Dedifferentiated amniotic fluid mesenchymal stem cell (primary cell): ENCODE data around the gene ESRRB.
A peak's percentile ranks its signal among the peaks of the same experiment; 100 is the strongest.

Experiments used
- DNase-seq: peaks from one replicate; pipeline ENCODE4 v3.0.0-alpha.2; 2016; ENCODE audit errors: extremely low spot score

The ESRRB gene

GRCh38 chr14:76352639-76353281 is 23.2 kb upstream of the ESRRB start:
- no peak for DNase-seq

GRCh38 chr14:76354310-76354709 is 21.6 kb upstream of the ESRRB start:
- DNase-seq, result no peak

- no peak for DNase-seq
Observed at GRCh38 chr14:76355771-76356170, 20.2 kb upstream of the ESRRB start.

GRCh38 chr14:76371066-76371465 is 4.9 kb upstream of the ESRRB start:
- DNase-seq, result no peak

GRCh38 chr14:76373456-76373855 is 2.5 kb upstream of the ESRRB start:
- no peak for DNase-seq

- DNase-seq, result no peak
Observed at GRCh38 chr14:76375484-76375883, 453 bp upstream of the ESRRB start.

DNA sequence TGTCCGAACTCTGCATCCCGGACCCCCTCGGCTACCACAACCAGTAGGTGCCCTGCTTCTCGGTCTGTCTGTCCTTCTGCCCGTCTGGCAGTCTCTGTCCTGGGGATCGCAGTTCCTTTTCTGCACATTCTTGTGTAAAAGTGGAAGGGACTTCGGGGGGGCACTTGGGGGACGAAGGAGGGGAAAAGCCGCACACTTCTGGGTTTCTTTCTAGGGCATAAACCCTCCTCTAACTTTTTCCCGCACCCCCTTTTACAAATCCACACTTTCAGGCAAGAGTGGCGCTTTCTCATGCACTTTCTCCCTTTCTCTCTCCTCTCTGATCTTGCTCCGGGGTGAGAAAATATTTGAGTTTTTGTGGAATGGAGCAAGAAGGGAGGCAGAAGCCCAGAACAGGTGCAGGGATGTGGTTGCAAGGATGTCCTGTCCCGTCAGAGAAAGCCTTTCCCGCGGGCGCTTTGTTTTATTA is 506 bp downstream of the ESRRB start:
- DNase-seq, result no peak

DNA sequence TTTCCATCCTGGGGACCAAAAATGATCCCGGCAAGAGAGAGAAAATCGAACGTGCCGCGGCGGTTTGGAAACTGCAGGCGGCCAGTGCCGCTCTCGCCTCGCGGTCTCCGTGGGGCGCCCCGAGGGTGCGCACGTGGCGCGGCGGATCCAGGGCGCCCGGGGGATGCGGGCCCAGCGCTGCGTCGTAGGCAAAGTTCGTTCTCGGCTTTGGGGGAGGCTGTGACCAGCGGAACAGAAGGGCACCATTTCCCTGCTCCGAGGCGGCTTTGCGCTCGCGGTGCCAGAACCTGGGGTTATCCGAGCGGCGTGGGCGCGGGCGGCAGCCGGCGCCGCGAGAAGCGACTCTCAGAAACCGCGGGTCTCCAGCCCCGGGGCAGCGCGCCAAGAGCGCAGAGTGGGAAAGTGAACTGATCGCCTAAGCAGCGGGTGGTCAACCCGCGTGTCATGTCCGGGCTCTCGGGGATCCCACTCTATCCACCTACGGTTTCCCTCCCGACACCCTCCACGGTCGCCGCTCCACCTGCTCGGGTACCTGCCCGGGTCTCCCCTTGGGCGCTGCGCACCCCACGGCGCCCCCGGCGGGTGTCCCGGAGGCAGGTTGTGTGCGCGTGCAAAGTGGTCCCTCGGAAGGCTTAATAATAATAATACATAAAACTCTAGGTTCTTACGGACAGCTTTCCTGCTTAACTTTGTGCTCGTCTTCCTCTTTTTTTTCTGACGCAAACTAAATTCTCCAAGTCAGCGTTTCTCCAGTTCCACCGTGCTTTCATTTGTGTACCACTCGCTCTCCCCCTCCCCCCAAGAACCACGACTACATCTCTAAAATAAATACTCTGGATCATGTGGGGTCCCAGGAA is 1.2 kb downstream of the ESRRB start:
- no peak for DNase-seq

DNA sequence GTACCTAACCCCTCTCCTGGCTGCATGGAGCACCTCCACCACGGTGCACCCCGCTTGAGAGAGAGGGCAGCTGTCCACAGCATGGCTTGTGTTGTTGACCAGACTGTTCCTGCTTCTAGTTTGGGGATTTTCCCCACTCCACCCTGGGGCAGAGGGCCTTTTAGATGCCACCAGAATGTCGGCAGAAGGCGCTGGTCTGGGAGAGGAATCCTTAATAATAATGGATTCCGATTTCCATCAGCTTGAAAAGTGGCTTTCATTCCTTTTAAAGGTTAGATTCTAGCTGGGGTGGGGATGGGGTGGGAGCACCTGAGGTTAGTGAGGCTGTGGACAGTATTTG is 1.8 kb downstream of the ESRRB start:
- no peak for DNase-seq

- DNase-seq, result no peak
Observed at GRCh38 chr14:76380991-76381390, 5.1 kb downstream of the ESRRB start.

GRCh38 chr14:76381817-76382494 is 6.0 kb downstream of the ESRRB start:
- DNase-seq, result no peak

GRCh38 chr14:76382495-76382832 is 6.5 kb downstream of the ESRRB start:
- DNase-seq, result no peak

GRCh38 chr14:76385435-76385834 is 9.5 kb downstream of the ESRRB start:
- DNase-seq, result no peak

GRCh38 chr14:76386944-76387782 is 11.2 kb downstream of the ESRRB start:
- DNase-seq, result peak; percentile 26

DNA sequence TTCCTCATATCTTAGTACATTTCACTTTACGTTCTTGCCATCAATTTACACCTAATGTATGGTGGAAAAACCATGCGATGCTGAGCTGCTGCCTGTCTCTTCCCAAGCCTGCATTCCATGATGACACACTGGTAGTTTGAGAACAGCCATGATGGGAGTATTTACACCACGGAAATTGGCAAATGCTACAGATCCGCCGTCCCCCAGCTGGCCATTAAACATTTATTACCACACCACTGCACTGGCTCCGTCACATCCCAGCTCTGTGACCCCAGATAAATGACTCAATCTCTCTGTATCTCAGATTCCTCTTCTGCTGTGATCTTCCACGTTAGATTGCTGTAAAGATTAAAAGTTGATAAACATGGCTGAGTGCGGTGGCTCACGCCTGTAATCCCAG is 13.9 kb downstream of the ESRRB start:
- no peak for DNase-seq

DNA sequence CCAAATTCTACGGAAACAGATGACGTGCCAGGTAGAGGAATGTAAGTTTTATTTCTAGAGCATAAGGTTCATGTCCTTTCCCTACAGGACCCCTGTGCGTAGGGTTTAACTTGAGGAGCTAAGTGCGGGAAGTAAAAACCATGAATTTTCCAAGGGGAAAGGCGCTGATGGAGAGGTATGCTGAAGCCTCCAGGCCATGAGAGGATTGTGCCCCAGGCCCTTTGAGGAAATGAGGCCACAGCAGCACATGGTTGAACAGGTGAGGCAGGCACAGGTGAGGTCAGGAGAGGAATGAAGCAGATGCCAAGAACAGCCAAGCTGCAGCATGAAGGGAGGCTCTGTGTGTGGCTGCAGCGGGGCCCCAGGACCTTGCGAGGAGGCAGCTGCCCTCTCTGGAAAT is 14.7 kb downstream of the ESRRB start:
- no peak for DNase-seq

DNA sequence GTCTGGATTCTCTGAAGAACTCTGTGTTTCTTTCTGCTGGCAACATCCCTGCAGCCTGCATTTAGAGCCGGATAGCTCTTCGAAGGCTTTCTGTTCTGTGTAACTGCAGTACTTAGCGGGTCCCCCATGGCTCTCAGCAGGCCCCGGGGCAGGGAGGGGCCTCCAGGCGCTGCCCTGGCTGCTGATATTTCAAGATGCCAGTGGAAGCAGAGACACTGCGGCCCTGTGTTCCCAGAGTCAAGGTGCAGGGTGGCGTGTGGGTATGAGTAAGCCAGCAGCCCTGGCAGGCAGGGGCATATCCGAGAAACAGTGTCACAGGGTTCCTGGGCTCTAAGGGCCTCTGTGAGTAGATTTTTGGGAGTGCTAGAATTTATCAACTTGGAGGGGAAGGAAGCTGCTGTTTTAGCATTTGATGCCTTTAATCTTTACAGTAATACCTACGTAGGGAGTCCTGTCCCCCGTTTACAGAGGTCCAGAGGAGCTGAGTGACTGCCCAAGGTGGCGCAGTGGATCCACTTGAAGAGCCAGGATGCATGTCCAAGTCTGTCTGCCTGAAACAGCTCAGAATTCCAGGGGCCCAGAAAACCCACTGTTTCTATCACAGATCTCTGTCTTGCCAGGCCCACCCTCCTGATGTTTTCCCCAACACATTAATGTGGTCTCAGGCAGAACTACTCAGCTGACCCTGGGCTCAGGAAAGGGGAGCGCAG is 16.2 kb downstream of the ESRRB start:
- no peak for DNase-seq

GRCh38 chr14:76394569-76394968 is 18.6 kb downstream of the ESRRB start:
- no peak for DNase-seq

DNA sequence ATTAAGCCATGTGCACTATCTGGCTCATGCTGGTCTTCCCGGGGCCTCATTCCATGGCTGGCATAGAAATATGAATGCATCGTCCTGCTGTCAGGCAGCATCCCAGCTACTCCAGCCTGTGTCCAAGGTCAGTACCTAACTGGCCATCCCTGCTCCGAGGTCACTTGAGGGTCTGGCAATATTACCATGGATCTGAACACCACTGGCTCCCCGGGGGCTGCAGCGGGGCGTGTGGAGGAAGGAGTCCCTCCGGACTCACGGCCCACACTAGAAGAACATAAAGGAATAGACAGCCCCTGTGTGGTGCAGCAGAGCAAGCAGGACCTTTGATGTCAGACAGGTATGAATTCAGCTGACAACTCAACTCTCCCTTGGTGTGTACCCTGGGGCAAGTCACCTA is 19.2 kb downstream of the ESRRB start:
- no peak for DNase-seq

GRCh38 chr14:76396714-76397187 is 20.8 kb downstream of the ESRRB start:
- no peak for DNase-seq

- DNase-seq, result no peak
Observed at GRCh38 chr14:76405627-76406026, 29.7 kb downstream of the ESRRB start.
